AG10803 (cell line): ENCODE measurements around the gene TULP3.

Experiments
- DNase-seq: peaks from one replicate; pipeline ENCODE4 v3.0.0; 2010; ENCODE audit warnings: low read depth
- H3K4me3 ChIP-seq: 2 replicates; pipeline ENCODE4 v1.5.1; 2011; ENCODE audit warnings: mild to moderate bottlenecking, low read length, control low read depth
- TF ChIP-seq, protein P1 (sequence below): conservative IDR thresholded peaks from 2 replicates; pipeline ENCODE4 v1.5.1; 2011; ENCODE audit warnings: mild to moderate bottlenecking, low read length, control low read depth, inconsistent platforms

TULP3 gene

GRCh38 chr12:2890388-2891239, at the start of gene TULP3:
Gene TULP3, plus strand, starts transcription at chr12:2890891. Its CDS starts 57 bp downstream, at chr12:2890948.
- TF ChIP-seq, protein P1, sequence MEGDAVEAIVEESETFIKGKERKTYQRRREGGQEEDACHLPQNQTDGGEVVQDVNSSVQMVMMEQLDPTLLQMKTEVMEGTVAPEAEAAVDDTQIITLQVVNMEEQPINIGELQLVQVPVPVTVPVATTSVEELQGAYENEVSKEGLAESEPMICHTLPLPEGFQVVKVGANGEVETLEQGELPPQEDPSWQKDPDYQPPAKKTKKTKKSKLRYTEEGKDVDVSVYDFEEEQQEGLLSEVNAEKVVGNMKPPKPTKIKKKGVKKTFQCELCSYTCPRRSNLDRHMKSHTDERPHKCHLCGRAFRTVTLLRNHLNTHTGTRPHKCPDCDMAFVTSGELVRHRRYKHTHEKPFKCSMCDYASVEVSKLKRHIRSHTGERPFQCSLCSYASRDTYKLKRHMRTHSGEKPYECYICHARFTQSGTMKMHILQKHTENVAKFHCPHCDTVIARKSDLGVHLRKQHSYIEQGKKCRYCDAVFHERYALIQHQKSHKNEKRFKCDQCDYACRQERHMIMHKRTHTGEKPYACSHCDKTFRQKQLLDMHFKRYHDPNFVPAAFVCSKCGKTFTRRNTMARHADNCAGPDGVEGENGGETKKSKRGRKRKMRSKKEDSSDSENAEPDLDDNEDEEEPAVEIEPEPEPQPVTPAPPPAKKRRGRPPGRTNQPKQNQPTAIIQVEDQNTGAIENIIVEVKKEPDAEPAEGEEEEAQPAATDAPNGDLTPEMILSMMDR = peak; percentile 15; the same call in 1 of the 2 replicates
- DNase-seq = peak; percentile 97
- peak within 1 kb of the TSS; percentile 96 for H3K4me3 ChIP-seq

GRCh38 chr12:2841056-2841650, 49.5 kb upstream of the TULP3 start:
- TF ChIP-seq, protein P1 = no peak
- DNase-seq = no peak
- no peak overlapping the region for H3K4me3 ChIP-seq

DNA sequence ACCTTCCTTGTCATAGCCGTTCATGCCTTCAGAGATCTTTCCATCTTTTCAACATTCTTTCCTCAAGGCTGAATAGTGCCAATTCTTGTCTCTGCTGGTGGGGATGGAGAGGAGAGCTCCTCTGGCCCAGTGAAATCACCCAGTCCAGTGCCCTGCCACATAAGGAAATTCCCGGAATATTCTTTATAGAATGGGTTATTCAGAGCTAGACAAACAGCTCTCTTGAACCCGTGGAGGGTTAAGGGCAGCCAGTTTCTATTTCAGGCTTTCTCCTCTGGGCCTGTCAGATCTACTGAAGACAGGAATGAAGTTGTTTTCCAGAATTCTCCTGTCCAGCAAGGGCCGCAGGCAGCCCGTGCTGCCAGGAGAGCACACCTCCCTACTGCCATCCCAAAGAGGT, 47.7 kb upstream of the TULP3 start:
- no peak for DNase-seq

GRCh38 chr12:2844786-2845185, 45.9 kb upstream of the TULP3 start:
- DNase-seq = peak; percentile 37
- H3K4me3 ChIP-seq = no peak overlapping the region
- TF ChIP-seq, protein P1 = no peak

More for the DNA sequence above, 47.7 kb upstream of the TULP3 start:
- TF ChIP-seq, protein P1 = no peak
- no peak overlapping the region for H3K4me3 ChIP-seq

DNA sequence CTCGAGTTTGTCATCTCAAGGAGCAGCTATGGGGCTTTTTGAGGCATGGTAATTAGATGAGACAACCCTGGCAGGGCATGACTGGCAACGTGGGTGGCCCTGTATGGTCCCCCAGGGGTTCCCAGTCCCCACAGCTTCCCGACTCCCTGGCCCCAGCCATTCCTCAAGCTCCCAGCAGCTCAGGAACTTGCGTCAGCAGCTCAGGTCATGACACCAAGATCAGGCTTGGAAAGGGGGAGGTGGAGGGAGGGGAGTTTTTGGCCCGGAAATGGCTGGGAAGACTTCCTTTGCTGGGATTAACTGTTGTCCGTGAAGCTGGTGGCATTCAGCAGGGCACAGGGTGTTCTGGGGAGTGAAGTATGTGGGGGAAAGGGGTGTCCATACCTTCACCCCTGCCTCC, 45.4 kb upstream of the TULP3 start:
- TF ChIP-seq, protein P1 = no peak
- DNase-seq = peak; percentile 47
- no peak overlapping the region for H3K4me3 ChIP-seq

GRCh38 chr12:2851931-2852330, 38.8 kb upstream of the TULP3 start:
- no peak overlapping the region for H3K4me3 ChIP-seq
- TF ChIP-seq, protein P1 = no peak
- DNase-seq = no peak

- DNase-seq = peak; percentile 75
- TF ChIP-seq, protein P1 = peak; percentile 87
- no peak overlapping the region for H3K4me3 ChIP-seq
Measured at GRCh38 chr12:2853626-2854025, 37.1 kb upstream of the TULP3 start.
